Nephron (organoid): ENCODE measurements around the gene LMO2.

Experiments
- H3K27ac Mint-ChIP-seq, 3 experiments: 2 replicates each; pipeline ENCODE4 v1.8.0; 2020; ENCODE audit warnings: mixed read lengths in 3 of 3, mild to moderate bottlenecking in 2 of 3, moderate library complexity in 1 of 3
- H3K27me3 Mint-ChIP-seq: 2 replicates; pipeline ENCODE4 v1.8.0; 2021; ENCODE audit warnings: low read depth, mild to moderate bottlenecking, moderate library complexity, mixed read lengths
- H3K36me3 Mint-ChIP-seq: 2 replicates; pipeline ENCODE4 v1.8.0; 2020; ENCODE audit warnings: low read depth, mixed read lengths
- H3K4me1 Mint-ChIP-seq: 2 replicates; pipeline ENCODE4 v1.8.0; 2020; ENCODE audit warnings: mixed read lengths
- H3K4me3 Mint-ChIP-seq, 3 experiments: 2 replicates each; pipeline ENCODE4 v1.8.0; 2020; ENCODE audit warnings: mild to moderate bottlenecking in 3 of 3, mixed read lengths in 3 of 3, moderate library complexity in 2 of 3
- H3K9me3 Mint-ChIP-seq: 2 replicates; pipeline ENCODE4 v1.8.0; 2020; ENCODE audit warnings: mixed read lengths
- TF ChIP-seq, protein P1 (sequence below), 3 experiments: fragments of 200-600 bp; sonication (generic); IDR thresholded peaks; one replicate each; pipeline ENCODE4 v1.5.0; 2021; ENCODE audit warnings: antibody characterized with exemption in 3 of 3; ENCODE audit not compliant: unreplicated experiment in 3 of 3

LMO2 gene

DNA sequence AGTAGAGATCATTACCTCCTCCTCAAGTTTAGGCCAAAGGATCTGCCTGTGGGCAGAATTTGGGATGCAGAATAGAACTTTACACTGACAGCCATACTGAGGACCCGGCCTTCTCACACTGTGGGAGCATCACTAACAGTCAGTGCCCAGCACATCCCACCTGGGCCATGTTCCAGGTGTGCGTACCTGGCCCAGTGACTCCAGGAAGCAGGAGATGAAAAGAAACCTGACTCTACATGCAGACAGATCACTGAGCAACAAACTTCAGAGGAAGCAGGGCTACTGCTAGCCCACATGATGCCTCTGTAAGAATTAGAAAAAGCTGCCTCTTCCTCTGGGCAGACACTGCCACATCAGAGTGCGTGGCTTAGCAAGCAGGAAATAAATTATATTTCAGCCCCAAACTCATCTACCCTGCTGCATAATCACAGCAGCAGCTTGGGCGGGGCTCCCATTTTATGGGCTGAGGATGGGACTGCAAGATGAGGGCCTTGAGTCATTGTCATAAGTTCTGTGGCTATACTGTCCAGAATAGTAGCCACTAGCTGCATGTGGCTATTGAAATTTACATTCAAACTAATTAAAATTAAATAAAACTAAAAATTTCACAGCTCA lies 6.0 kb upstream of the LMO2 start:
- H3K27me3 Mint-ChIP-seq: peaks cover 4% of the 10 kb centered on the region
- H3K4me3 Mint-ChIP-seq: no peak overlapping the region
- TF ChIP-seq, protein P1, sequence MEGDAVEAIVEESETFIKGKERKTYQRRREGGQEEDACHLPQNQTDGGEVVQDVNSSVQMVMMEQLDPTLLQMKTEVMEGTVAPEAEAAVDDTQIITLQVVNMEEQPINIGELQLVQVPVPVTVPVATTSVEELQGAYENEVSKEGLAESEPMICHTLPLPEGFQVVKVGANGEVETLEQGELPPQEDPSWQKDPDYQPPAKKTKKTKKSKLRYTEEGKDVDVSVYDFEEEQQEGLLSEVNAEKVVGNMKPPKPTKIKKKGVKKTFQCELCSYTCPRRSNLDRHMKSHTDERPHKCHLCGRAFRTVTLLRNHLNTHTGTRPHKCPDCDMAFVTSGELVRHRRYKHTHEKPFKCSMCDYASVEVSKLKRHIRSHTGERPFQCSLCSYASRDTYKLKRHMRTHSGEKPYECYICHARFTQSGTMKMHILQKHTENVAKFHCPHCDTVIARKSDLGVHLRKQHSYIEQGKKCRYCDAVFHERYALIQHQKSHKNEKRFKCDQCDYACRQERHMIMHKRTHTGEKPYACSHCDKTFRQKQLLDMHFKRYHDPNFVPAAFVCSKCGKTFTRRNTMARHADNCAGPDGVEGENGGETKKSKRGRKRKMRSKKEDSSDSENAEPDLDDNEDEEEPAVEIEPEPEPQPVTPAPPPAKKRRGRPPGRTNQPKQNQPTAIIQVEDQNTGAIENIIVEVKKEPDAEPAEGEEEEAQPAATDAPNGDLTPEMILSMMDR (IDR thresholded peaks at IDR 0.05; ENCODE audit: unreplicated experiment in 3 of 3): no peak
- H3K27ac Mint-ChIP-seq: no peak overlapping the region
- no peaks in the 10 kb centered on the region for H3K36me3 Mint-ChIP-seq
- H3K9me3 Mint-ChIP-seq: no peaks in the 10 kb centered on the region
- peaks cover 37% of the 10 kb centered on the region for H3K4me1 Mint-ChIP-seq

- H3K27ac Mint-ChIP-seq: no peak overlapping the region
- H3K27me3 Mint-ChIP-seq: peaks cover 4% of the 10 kb centered on the region
- peaks cover 39% of the 10 kb centered on the region for H3K4me1 Mint-ChIP-seq
- H3K4me3 Mint-ChIP-seq: no peak overlapping the region
- H3K9me3 Mint-ChIP-seq: no peaks in the 10 kb centered on the region
- H3K36me3 Mint-ChIP-seq: no peaks in the 10 kb centered on the region
- TF ChIP-seq, protein P1 (IDR thresholded peaks at IDR 0.05; ENCODE audit: unreplicated experiment in 3 of 3): no peak
Observed at GRCh38 chr11:33896911-33897310, 5.0 kb upstream of the LMO2 start.

- Mint-ChIP-seq H3K27ac (peak overlapping the region in 1 of 3 experiments; percentile 11), H3K36me3 (no peaks in the 10 kb centered on the region), H3K4me1 (peaks cover 48% of the 10 kb centered on the region), H3K4me3 (no peak overlapping the region), H3K27me3 (peaks cover 9% of the 10 kb centered on the region), H3K9me3 (no peaks in the 10 kb centered on the region)
- TF ChIP-seq, protein P1 (IDR thresholded peaks at IDR 0.05; ENCODE audit: unreplicated experiment in 3 of 3): no peak
Observed at GRCh38 chr11:33895752-33896137, 3.9 kb upstream of the LMO2 start.

GRCh38 chr11:33894398-33894746 lies 2.5 kb upstream of the LMO2 start:
- H3K9me3 Mint-ChIP-seq: no peaks in the 10 kb centered on the region
- no peaks in the 10 kb centered on the region for H3K36me3 Mint-ChIP-seq
- peaks cover 38% of the 10 kb centered on the region for H3K4me1 Mint-ChIP-seq
- no peak overlapping the region for H3K4me3 Mint-ChIP-seq
- H3K27me3 Mint-ChIP-seq: peaks cover 9% of the 10 kb centered on the region
- H3K27ac Mint-ChIP-seq: no peak overlapping the region
- TF ChIP-seq, protein P1 (IDR thresholded peaks at IDR 0.05; ENCODE audit: unreplicated experiment in 3 of 3): no peak

DNA sequence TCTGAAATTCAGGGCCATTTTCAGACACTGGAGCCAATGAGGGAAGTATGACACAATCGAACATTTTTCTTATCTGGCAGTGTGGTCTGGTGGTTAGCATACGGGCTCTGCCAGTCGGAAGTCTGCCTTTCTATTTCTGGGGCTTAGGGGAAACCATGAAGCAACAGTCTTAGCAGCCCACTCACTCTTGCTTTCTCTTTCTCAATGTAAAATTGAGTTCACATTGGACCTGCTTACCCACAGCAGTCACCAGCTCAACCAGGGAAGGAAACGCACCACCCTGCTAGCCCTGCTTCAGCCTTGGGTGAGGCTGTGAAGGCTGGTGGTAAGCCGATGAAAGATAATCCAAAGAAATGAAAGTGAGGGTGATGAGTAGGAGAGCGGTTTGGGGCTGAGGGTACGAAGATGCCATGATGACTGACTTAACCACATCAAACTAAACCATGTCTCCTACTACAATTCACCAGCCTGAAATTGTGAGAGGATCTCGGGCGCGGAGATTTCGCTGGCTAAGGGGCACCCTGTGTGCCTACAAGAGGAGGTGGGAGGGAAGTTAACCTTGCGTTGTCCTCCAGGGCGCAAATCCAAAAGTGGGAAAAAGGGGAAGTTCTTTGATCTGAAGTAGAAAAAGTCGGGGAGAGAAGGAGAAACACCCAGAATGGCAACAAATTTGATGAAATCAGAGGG lies 2.0 kb upstream of the LMO2 start:
- H3K4me1 Mint-ChIP-seq: peaks cover 32% of the 10 kb centered on the region
- H3K27me3 Mint-ChIP-seq: peaks cover 9% of the 10 kb centered on the region
- H3K4me3 Mint-ChIP-seq: no peak overlapping the region
- H3K27ac Mint-ChIP-seq: no peak overlapping the region
- H3K36me3 Mint-ChIP-seq: no peaks in the 10 kb centered on the region
- TF ChIP-seq, protein P1 (IDR thresholded peaks at IDR 0.05; ENCODE audit: unreplicated experiment in 3 of 3): no peak
- H3K9me3 Mint-ChIP-seq: no peaks in the 10 kb centered on the region
